T-helper 9 cell (primary cell): ENCODE data around the gene OTOP3.
"Not testable (repeated sequence)": the region's sequence is repeated elsewhere in the genome, so short reads cannot be mapped to it uniquely, and the experiment has no call there.

ENCODE experiments used
- DNase-seq: peaks from one replicate; pipeline ENCODE4 v3.0.0-alpha.2; 2020
- total RNA-seq, 2 donors: gene quantifications; one replicate each; lab custom pipeline; 2026; lab: John Stamatoyannopoulos, UW

Gene OTOP3, protein sequence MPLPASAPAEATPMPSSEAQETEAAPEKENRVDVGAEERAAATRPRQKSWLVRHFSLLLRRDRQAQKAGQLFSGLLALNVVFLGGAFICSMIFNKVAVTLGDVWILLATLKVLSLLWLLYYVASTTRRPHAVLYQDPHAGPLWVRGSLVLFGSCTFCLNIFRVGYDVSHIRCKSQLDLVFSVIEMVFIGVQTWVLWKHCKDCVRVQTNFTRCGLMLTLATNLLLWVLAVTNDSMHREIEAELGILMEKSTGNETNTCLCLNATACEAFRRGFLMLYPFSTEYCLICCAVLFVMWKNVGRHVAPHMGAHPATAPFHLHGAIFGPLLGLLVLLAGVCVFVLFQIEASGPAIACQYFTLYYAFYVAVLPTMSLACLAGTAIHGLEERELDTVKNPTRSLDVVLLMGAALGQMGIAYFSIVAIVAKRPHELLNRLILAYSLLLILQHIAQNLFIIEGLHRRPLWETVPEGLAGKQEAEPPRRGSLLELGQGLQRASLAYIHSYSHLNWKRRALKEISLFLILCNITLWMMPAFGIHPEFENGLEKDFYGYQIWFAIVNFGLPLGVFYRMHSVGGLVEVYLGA
- total RNA-seq: 0 reads per million in 2 donors

DNA sequence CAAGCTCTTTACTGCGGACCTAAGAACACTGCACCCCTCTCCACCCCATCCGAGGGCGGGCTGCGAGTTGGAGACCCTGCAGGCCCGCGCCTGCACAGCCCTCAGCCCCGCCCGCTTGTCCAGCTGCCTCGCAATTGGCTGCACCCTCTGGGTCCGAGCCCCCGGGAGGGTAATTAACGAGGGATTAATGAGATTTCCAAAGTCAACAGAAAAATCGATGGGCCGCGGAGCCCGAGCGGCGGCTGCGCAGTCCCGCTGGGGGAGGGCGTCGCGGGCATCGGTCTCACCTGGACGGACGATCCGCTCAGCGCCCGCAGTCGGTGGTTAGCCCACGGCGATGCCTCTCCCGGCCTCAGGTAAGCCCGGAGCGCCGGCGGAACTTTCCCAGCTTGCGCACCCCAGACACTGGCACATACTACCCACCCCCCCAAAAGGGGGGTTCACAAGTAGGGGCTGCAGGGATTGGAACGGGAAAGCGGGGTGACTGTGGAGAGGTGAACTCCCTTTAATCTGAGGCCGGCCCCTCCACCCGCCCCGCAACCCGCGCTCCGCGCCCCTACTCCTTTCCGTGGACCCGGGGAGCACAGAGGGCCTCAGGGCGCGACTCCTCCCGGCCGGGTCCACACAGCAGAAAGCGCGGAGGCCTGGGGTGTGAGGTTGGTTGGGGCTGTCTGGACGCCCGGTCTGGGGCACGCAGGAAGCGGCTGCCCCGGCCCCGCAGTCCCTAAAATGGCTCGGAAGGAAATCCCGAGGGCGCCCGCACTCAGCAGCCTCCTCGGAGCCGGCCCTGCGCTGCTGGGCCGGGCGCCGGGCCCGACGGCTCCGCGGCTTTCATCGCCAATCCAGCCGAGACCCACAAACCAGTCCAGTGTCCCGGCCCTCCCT, at the start of gene OTOP3:
Gene OTOP3, plus strand, starts transcription at position 314 of the 885 bp plus-strand sequence. Its CDS starts 24 bp downstream, at position 338.
- DNase-seq: no peak

DNA sequence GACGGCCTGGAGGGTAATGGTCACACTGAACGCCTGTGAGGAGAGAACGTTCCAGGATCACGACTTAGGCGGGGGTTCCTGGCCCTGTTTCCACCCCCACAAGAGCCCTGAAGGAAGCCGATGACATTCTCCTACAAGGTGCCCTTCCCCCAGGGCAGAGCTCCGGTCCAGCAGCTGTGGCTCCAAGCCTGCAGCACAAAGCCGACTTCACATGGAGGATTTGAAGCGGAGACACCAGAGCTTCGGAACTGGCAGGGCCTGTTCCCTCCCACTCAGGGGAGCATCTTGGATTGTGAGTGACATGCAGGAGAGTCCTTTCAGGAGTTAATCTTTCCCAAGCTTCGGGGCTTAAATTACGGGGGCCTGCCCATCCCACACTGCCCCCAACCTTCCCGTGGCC, 47.2 kb upstream of the OTOP3 start:
- DNase-seq: no peak

DNA sequence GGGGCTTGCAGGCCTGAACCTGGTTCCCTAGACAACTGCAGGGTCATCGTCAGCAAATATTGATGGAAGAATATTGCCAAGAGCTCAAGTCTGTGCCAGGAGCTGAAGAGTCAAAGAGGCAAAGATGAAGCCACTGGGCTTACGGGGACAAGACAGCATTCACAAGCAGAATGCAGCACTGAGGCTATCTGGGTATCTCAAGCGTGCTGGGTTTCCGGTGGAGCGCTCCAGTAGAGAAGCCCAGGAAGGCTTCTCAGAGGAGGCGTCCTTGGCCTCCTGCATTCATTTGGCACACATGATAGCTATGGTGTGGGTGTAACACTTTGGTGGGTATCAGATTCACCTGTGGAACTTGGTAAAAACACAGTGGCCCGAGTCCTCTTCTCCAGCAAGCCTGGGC, 45.1 kb upstream of the OTOP3 start:
- DNase-seq: no peak

DNA sequence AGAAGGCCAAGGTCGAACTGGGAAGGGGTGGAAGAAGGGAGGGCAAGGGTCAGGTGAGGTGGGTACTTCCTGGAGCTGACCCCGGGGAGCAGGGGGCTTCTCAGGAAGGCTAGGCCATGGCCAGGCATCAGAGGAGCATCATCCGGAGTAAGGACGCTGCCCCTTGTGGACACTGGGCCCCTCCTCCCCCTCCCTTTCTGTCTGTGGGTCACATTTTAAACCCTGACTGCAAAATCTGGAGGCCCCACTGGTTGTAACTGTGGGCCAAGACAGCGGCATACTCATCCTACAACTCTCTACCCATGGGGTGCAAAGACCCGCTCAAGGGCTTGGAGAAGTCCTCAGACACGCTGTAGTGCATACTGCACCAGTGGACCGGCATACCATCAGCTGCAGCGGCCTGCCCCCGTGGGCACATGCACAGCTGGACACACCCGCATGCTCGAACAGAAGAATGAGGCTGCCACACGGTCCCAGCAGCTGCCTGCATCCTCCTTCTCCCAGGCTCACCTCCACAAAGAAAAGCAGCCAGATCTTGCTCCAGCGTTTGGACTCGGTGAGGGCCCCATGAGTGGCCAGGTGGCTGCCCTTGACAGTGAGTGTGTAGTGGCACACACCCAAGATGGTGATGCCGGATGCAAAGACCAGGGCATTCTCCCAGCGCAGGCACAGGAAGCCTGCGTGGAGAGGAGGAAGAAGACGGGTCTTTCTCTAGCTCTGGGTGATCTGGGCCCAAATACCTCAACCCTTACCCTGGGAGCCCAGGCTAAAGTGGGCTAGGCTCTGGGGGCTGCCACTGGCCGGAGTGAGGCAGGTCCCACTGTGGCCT, 43.5 kb upstream of the OTOP3 start:
- DNase-seq: no peak

DNA sequence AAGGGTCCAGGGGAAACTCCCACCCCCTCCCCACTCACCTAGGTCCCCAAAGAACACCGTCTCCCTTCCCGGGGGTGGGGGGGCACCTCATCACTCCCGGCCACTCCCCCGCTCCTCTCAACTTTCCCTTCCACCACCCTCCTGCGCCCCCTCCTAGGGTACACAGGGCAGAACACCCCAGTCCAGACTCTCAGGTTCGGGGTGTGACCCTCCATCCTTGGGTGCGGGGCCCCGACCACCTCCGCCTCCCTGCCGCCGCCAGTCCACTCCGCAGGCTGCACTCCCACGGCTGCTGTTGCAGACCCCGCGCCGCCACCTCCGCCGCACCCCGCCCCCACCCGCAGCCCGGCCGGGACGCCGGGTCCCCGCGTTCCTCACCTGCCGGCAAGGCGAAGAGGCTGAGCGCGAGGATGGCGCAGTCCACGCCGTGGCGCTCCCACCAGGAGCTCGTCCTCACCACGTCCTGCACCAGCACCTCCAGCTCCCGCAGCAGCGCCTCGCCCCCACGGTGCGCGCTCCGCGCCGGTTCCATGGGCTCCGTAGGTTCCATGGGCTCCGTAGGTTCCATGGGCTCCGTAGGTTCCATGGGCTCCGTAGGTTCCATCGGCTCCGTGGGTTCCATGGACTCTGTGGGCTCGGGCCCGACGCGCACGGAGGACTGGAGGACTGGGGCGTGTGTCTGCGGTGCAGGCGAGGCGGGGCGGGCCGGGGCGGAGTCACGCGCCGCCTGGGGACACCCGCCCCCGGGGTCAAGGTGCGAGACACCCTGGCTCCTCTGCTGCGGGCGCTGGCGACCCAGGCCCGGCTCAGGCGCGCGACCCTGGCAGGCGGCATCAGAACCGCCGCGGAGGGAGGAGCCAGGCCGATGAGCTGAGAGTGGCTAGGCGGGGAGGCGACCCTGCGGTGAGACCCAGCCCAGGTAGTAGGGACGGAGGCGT, 42.5 kb upstream of the OTOP3 start, which contains the start of gene FADS6:
Gene FADS6, minus strand, starts transcription at position 660 of the 938 bp plus-strand sequence. Its CDS starts 38 bp downstream, at position 622.
- no peak for DNase-seq

DNA sequence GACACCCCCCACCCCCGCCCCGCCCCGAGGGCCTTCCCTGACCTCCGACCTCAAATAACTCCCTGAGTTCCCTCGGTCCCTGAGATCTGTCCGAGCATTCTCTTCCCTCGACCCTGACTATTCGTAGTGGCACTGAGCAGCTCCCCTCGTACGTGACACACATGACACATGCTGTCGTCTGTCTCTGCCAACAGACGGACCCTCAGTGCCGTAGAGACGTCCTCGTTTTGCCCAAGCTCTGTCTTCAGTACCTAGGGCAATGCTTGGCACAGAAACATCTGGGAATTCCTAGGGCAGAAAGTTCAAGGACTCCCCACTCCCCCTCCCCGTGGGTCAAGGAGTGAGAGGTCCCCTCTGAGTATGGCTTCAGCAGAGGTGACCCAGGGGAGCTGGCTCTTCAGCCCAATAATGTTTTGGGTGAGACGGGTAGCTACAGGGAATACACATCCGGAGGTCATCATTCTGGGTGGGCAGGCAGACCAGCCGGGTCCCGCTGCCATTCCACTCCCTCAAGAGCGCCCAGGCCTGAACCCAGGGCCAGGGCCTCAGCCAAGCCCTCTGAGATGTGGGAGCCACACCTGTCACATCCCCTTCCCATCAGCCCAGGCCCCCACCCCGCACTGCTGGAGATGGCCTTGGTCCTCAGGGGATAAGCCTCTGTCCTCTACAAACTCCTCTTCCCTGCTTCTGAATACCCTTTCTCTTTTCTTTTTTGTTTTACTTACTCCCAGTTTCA, 41.6 kb upstream of the OTOP3 start:
- DNase-seq: no peak

DNA sequence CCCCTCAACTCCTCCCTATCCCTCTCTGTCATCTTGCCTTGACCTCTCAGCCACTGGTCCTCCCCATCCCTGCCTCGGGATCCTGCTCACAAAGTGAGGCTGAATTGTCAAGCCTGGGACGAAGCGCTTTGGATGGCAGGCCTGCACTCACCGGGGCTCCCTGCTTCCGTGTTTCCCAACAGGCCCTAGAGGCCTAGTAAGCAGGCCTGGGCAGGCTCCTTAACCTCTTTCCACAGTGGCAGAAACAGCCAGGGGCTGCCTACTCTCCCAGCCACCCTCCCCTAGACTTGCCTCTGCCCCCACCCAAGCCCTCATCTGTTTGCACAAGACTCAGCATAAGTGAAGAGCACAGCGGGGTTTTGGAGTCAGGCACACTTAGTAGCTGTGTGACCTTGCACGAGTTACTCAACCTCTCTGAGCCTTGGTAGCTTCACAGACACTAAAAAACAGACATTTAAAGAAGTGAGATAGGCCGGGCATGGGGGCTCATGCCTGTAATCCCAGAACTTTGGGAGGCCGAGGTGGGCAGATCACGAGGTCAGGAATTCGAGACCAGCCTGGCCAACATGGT, 37.2 kb upstream of the OTOP3 start:
- no peak for DNase-seq

DNA sequence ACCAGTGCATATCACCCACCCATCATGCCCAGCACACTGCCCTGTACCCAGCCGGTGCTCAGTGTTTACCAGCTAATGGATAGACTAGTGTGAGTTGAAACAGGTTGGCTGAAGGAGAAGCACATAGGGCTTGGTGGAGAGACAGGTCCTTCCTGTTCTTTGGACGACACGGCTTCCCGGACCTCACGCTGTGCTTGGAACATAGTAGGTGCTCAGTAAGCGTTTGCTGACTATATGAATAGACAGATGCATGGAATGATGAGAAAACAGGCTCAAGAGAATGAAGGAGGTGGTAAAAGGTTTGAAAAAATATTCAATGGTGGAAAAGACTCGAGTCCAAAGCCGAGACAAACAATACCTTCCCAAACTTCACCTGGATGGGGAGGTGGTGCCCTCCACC, 35.5 kb upstream of the OTOP3 start:
- DNase-seq: no peak

DNA sequence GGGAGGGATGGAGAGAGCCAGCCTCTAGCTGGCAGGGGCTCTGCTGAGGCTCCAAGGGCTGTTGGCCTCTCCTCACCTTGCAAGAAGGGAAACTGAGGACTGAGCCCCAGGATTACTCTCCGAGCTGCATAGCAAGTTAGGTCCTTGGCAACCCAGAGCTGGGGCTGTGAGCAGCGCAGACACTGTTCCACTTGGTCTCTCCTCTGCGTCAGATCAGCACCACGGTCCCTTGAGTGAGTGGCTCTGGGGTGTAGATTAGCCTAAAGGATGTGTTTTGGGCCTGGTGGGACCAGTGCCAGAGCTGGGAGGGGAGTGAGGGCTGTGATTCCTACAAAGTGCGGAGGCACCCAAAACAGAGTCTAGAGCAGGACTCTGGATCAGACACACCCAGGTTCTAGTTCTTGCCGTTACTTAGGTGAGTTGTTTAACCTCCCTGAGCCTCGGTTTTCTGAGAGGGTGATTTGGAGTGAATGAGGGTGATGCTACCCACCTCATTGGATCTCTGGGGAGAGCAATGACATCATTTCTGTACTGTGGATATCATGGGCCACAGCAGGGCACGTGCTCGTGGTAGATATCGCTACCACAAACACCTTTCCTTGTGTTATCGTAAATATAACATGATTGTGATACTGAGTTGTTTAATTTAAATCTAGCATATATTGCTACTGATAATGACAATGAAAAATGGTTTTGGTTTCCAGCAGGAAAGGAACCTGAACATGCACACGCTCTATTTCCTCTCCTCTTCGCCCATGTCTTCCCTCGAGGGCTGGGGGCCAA, 34.2 kb upstream of the OTOP3 start:
- no peak for DNase-seq

DNA sequence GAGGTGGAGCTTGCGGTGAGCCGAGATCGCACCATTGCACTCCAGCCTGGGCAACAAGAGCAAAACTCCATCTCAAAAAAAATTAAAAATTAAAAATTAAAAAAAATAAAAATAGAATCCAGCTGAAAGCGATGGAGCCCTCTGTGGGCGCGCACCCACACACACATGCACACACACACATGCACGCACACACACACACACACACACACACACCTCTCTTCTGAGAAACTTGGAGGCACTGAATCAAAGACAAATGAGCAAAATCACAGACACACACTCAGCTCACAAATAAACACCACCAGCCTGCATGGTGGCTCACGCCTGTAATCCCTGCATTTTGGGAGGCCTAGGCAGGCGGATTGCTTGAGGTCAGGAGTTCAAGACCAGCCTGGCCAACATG, 32.7 kb upstream of the OTOP3 start:
- DNase-seq: no peak

DNA sequence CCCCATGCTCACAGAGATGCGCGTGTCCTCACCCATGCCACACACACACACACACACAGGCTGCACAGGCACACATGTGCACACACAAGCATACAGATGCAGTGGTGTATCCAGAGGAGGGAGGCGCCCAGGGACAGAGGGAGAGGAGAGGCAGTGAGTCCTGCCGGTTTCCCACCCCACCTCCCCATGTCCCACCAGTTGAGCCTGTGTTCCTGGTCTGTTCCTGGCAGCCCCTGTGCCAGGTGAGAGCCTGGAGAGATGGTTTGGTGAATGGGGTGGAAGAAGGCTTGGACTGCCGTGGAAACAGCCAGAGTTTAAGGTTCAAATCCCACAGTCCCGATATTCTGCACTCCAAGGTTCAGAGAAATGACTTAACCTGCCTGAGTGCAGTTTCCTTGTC, 32.0 kb upstream of the OTOP3 start:
- DNase-seq: no peak

DNA sequence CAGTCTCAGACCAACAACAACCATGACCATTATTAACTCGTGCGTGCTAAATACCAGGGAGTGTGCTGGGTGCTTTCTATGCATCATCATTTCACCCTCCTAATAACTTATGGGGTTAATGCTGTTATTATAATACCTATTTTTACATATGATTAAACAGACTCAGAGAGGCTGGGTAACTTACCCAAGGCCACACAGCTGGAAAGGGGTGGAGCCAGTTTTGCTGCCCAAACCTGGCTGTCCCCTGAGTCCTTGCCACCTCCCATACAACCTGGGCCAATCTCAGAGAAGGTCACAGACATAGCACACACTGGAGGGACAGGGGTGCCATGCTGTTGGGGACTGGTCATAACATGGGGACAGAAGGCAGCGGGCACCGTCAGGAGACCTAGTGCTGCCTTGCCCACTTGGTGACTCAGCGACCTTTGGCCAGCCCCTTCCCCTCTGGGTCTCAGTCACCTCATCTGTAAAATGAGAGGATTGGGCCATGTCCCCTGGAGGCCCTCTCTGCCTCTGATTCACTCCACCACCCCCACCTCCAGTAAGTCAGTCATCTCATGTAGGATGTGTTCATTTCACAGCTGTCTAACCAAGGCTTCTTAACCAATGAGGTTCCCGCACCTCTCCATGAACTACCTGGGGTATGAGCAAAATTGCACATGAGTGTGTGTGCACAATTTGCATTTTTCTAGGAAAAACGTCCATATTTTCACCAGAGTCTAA, 30.9 kb upstream of the OTOP3 start:
- no peak for DNase-seq

DNA sequence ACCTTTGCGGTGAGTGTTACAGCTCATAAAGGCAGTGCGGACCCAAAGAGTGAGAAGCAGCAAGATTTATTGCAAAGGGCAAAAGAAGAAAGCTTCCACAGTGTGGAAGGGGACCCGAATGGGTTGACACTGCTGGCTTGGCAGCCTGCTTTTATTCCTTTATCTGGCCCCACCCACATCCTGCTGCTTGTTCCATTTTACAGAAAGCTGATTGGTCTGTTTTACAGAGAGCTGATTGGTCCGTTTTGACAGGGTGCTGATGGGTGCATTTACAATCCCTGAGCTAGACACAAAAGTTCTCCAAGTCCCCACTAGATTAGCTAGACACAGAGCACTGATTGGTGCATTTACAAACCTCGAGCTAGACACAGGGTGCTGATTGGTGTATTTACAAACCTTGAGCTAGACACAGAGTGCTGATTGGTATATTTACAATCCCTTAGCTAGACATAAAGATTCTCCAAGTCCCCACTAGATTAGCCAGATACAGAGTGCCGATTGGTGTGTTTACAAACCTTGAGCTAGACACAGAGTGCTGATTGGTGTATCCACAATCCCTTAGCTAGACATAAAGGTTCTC, 29.4 kb upstream of the OTOP3 start:
- DNase-seq: not testable (repeated sequence)

DNA sequence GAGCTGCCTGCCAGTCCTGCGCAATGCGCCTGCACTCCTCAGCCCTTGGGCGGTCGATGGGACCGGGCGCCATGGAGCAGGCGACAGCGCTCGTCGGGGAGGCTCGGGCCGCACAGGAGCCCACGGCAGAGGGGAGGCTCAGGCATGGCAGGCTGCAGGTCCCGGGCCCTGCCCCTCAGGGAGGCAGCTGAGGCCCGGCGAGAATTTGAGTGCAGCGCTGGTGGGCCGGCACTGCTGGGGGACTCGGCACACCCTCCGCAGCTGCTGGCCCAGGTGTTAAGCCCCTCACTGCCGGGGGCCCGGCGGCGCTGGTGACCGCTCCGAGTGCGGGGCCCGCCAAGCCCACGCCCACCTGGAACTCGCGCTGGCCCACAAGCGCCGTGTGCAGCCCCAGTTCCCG, 28.7 kb upstream of the OTOP3 start:
- no peak for DNase-seq

DNA sequence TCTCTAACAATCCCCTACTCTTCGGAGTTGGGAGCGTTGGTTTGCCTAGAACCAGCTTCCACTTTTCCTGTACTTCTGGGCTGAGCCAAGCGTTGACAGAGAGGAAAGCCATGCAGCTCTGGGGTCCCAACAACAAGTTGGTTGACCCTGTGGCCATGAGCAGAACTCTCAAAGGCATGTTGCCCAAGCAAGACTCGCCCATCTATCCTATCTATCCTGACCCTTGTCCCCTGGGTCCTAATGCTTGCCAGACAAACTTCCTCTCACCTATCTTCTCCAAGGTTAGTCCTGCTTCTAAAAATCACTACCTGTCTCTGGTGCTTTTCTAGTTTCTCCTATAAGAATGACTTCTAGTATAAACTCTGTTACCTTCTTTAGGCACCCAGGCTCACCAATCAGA, 26.6 kb upstream of the OTOP3 start:
- DNase-seq: not testable (repeated sequence)

DNA sequence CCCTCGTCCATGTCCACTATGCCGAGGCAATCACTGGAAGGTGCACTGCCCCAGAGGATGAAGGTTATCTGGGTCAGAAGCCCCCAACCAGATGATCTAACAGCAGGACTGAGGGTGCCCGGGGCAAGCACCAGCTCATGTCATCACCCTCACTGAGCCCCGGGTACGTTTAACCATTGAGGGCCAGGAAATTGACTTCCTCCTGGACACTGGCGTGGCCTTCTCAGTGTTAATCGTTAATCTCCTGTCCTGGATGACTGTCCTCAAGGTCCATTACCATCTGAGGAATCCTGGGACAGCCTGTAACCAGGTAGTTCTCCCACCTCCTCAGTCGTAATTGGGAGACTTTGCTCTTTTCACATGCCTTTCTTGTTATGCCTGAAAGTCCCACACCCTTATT, 24.3 kb upstream of the OTOP3 start:
- DNase-seq: not testable (repeated sequence)

DNA sequence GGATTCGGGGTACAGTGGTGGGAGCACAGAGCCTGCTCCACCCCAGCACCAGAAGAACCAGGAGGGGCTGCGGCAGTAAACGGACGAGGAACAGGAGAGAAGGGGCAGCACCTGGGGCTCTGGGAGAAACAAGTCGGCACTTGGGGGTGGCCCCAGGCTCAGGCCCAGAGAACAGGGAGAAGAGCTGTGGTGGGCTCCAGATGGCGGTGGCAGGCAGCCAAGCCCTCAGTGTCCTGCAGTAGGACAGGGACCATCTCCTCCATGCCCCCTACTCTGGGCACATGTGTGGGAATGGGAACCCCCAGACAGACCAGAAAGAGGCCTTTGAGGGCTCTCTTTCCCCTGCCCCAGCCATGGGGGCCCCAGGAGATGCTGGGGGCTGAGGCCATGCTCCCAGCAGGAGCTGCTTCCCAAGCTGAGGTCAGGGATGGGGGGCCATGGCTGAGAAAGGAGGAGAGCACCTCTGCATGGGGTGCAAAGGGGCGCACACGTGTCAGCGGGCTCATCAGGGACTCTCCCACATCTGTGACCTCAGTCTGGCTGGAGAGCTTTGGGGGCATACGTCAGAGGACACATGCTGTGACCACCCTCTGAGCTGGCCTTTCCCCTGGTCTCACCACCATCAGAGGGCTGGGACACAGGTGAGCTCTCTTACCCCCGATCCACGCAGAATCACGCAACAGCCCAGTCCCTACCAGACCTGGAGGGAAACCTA, 19.4 kb upstream of the OTOP3 start:
- no peak for DNase-seq

DNA sequence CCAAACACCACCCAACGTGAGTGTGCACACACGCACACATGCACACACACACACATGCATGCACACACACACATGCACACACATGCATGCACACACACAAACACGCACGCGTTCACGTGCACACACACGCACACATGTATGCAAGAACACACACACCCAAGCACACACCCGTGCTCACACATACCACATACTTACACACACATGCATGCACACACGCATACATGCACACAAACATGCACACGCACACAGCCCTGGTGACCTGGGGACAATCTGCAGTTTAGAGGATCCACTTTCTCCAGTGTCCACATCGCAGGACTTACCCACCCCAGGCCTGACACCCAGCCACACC, 18.9 kb upstream of the OTOP3 start:
- no peak for DNase-seq
